ENCODE data around the gene ZBTB22. TPM values are rescaled to one million over a fixed set of nuclear protein-coding genes. Genes with fewer than 3 reads are reported as not detected.

Gene ZBTB22
- total RNA-seq, 4 donors from 2014 or later, result 10.1 to 31.8 (median 17.2) TPM

GRCh38 chr6:33316603-33317418 is 733 bp downstream of the ZBTB22 start:
- Histone ChIP-seq H3K4me3 (peak overlapping the region in 3 of 4 donors; percentile 36 to 61 (median 46)), H3K36me3 (peaks cover 0 to 24% (median 8%) of the 10 kb centered on the region in 4 donors), H3K27me3 (no peaks in the 10 kb centered on the region), H3K9me3 (no peaks in the 10 kb centered on the region), H3K4me1 (peaks cover 33 to 69% (median 60%) of the 10 kb centered on the region in 4 donors), H3K27ac (peak overlapping the region; percentile 86 to 94 (median 90))
- intact Hi-C loops (cut with DNase I; ENCODE audit: low total_unique reads), result loop anchor here (10.0 kb wide), 1 partner anchor 98 kb away; the partner anchor contains the start of genes CUTA and PHF1
- no peak for TF ChIP-seq CTCF (IDR thresholded peaks at IDR 0.05)
- TF ChIP-seq EP300 (IDR thresholded peaks at IDR 0.05; ENCODE audit: low read depth), result no peak
- TF ChIP-seq POLR2A (IDR thresholded peaks at IDR 0.05), result no peak
- TF ChIP-seq POLR2AphosphoS5 (IDR thresholded peaks at IDR 0.05), result no peak
- 83 to 84% methylated on average over 6 to 19 of the region's 19 CpGs for WGBS, 2 donors (ENCODE audit: low coverage in 1 of 2)
- in situ Hi-C loops (cut with MboI; ENCODE audit: low pct_ligation_motif_present in 1 of 4, low pct_unique_long_range_greater_than_20kb in 1 of 4, low sequenced_read_pairs in 3 of 4), result no loop called here
- no peak for DNase-seq

- whole genome bisulfite sequencing, 2 donors (ENCODE audit: low coverage in 1 of 2), result 92 to 100% methylated on average over 1 to 17 of the region's 17 CpGs
- Histone ChIP-seq H3K27ac (peak overlapping the region in 3 of 4 donors; percentile 92 to 99 (median 95)), H3K27me3 (no peaks in the 10 kb centered on the region), H3K36me3 (peaks cover 0 to 21% (median 8%) of the 10 kb centered on the region in 4 donors), H3K9me3 (no peaks in the 10 kb centered on the region), H3K4me1 (peaks cover 28 to 69% (median 58%) of the 10 kb centered on the region in 4 donors), H3K4me3 (no peak overlapping the region)
- no peak for DNase-seq
- intact Hi-C loops (cut with DNase I; ENCODE audit: low total_unique reads), result loop anchor here (10.0 kb wide), 1 partner anchor 99 kb away; the partner anchor contains the start of genes CUTA and PHF1
- in situ Hi-C loops (cut with MboI; ENCODE audit: low pct_ligation_motif_present in 1 of 4, low pct_unique_long_range_greater_than_20kb in 1 of 4, low sequenced_read_pairs in 3 of 4), result no loop called here
- TF ChIP-seq EP300 (IDR thresholded peaks at IDR 0.05; ENCODE audit: low read depth), result no peak
- TF ChIP-seq POLR2AphosphoS5 (IDR thresholded peaks at IDR 0.05), result no peak
- TF ChIP-seq CTCF (IDR thresholded peaks at IDR 0.05), result no peak
- no peak for TF ChIP-seq POLR2A (IDR thresholded peaks at IDR 0.05)
These were observed 1.5 kb downstream of the ZBTB22 start for GRCh38 chr6:33315793-33316602.

- Histone ChIP-seq H3K27ac (peak overlapping the region; percentile 95 to 99 (median 98)), H3K4me3 (peak overlapping the region in 3 of 4 donors; percentile 52 to 79 (median 63)), H3K27me3 (no peaks in the 10 kb centered on the region), H3K4me1 (peaks cover 23 to 66% (median 50%) of the 10 kb centered on the region in 4 donors), H3K36me3 (peaks cover 0 to 21% (median 6%) of the 10 kb centered on the region in 4 donors), H3K9me3 (no peaks in the 10 kb centered on the region)
- intact Hi-C loops (cut with DNase I; ENCODE audit: low total_unique reads), result loop anchor here (10.0 kb wide), 1 partner anchor 100 kb away; the partner anchor contains the start of genes CUTA and PHF1
- in situ Hi-C loops (cut with MboI; ENCODE audit: low pct_ligation_motif_present in 1 of 4, low pct_unique_long_range_greater_than_20kb in 1 of 4, low sequenced_read_pairs in 3 of 4), result no loop called here
- no peak for TF ChIP-seq CTCF (IDR thresholded peaks at IDR 0.05)
- no peak for TF ChIP-seq POLR2A (IDR thresholded peaks at IDR 0.05)
- no peak for TF ChIP-seq EP300 (IDR thresholded peaks at IDR 0.05; ENCODE audit: low read depth)
- peak in 2 of 3 donors; percentile 25 to 28 for TF ChIP-seq POLR2AphosphoS5 (IDR thresholded peaks at IDR 0.05)
- WGBS, 2 donors (ENCODE audit: low coverage in 1 of 2), result 41 to 92% methylated on average over 2 to 44 of the region's 47 CpGs
- peak; percentile 86 for DNase-seq
These were observed 2.4 kb downstream of the ZBTB22 start for GRCh38 chr6:33314943-33315792.

Measured in transverse colon (tissue), 4 donors.